Measurements from ENCODE around the gene LARP4. TPM values are rescaled to one million over a fixed set of nuclear protein-coding genes. Genes with fewer than 3 reads are reported as not detected.

LARP4 gene
- total and polyA plus RNA-seq, 2 experiments from 2014 or later, result 59.1 to 88.8 TPM

DNA sequence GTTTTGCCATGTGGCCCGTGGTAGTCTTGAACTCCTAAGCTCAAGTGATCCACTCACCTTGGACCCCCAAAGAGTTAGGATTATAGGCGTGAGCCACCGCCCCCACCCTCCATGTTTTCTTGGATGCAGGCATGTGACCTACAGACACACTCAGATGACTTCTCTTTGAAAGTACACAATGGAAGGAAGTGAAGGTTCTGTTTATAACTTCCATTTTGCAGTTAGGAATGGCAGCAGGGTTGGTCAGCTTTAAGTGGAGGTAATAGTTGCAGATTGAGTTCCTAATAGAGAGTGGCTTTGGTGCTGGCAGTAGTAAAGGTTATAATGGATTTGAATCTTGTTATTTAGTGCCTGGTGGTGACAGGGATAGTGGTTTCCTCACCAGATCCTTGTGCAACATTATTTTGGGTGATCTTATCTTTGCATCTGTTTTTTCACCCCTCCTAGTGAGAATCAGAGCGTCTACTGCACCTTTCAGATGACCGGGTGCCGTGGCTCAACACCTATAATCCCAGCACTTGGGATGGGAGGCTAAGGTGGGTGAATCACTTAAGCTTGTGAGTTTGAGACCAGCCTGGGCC is 15.3 kb downstream of the LARP4 start:
- peaks cover 22% of the 10 kb centered on the region for H3K36me3 Mint-ChIP-seq (ENCODE audit: low read depth)
- H4K20me1 ChIP-seq (replicated peaks; ENCODE audit: insufficient read depth), result peaks cover 72% of the 10 kb centered on the region
- H3K36me3 ChIP-seq (ENCODE audit: insufficient read depth), result no peaks in the 10 kb centered on the region
- no peak overlapping the region for H3K4me2 ChIP-seq
- H3K4me3 ChIP-seq, result no peak overlapping the region
- H2AFZ ChIP-seq, result no peak overlapping the region
- no peak for TF ChIP-seq ZNF114 (CRISPR knock-in tag; IDR thresholded peaks at IDR 0.05)
- TF ChIP-seq, protein P1, sequence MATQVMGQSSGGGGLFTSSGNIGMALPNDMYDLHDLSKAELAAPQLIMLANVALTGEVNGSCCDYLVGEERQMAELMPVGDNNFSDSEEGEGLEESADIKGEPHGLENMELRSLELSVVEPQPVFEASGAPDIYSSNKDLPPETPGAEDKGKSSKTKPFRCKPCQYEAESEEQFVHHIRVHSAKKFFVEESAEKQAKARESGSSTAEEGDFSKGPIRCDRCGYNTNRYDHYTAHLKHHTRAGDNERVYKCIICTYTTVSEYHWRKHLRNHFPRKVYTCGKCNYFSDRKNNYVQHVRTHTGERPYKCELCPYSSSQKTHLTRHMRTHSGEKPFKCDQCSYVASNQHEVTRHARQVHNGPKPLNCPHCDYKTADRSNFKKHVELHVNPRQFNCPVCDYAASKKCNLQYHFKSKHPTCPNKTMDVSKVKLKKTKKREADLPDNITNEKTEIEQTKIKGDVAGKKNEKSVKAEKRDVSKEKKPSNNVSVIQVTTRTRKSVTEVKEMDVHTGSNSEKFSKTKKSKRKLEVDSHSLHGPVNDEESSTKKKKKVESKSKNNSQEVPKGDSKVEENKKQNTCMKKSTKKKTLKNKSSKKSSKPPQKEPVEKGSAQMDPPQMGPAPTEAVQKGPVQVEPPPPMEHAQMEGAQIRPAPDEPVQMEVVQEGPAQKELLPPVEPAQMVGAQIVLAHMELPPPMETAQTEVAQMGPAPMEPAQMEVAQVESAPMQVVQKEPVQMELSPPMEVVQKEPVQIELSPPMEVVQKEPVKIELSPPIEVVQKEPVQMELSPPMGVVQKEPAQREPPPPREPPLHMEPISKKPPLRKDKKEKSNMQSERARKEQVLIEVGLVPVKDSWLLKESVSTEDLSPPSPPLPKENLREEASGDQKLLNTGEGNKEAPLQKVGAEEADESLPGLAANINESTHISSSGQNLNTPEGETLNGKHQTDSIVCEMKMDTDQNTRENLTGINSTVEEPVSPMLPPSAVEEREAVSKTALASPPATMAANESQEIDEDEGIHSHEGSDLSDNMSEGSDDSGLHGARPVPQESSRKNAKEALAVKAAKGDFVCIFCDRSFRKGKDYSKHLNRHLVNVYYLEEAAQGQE (IDR thresholded peaks at IDR 0.05; ENCODE audit: unreplicated experiment), result no peak
- TF ChIP-seq CREB1 (CRISPR knock-in tag; IDR thresholded peaks at IDR 0.05; ENCODE audit: low read depth), result no peak
- no peak for TF ChIP-seq EZH2 (IDR thresholded peaks at IDR 0.05; ENCODE audit: low read depth, unreplicated experiment)
- no peak for TF ChIP-seq JUNB (IDR thresholded peaks at IDR 0.05; ENCODE audit: unreplicated experiment)
- no peak for TF ChIP-seq ZNF331 (CRISPR knock-in tag; IDR thresholded peaks at IDR 0.05; ENCODE audit: low read depth)
- TF ChIP-seq, protein P2, sequence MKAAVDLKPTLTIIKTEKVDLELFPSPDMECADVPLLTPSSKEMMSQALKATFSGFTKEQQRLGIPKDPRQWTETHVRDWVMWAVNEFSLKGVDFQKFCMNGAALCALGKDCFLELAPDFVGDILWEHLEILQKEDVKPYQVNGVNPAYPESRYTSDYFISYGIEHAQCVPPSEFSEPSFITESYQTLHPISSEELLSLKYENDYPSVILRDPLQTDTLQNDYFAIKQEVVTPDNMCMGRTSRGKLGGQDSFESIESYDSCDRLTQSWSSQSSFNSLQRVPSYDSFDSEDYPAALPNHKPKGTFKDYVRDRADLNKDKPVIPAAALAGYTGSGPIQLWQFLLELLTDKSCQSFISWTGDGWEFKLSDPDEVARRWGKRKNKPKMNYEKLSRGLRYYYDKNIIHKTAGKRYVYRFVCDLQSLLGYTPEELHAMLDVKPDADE (IDR thresholded peaks at IDR 0.05), result no peak
- TF ChIP-seq POLR2AphosphoS5 (IDR thresholded peaks at IDR 0.05; ENCODE audit: low read depth), result no peak
- TF ChIP-seq EZH2phosphoT487 (IDR thresholded peaks at IDR 0.05; ENCODE audit: unreplicated experiment), result no peak
- TF ChIP-seq, protein P3, sequence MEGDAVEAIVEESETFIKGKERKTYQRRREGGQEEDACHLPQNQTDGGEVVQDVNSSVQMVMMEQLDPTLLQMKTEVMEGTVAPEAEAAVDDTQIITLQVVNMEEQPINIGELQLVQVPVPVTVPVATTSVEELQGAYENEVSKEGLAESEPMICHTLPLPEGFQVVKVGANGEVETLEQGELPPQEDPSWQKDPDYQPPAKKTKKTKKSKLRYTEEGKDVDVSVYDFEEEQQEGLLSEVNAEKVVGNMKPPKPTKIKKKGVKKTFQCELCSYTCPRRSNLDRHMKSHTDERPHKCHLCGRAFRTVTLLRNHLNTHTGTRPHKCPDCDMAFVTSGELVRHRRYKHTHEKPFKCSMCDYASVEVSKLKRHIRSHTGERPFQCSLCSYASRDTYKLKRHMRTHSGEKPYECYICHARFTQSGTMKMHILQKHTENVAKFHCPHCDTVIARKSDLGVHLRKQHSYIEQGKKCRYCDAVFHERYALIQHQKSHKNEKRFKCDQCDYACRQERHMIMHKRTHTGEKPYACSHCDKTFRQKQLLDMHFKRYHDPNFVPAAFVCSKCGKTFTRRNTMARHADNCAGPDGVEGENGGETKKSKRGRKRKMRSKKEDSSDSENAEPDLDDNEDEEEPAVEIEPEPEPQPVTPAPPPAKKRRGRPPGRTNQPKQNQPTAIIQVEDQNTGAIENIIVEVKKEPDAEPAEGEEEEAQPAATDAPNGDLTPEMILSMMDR (conservative IDR thresholded peaks at IDR 0.05; ENCODE audit: low read depth in 2 of 2), result no peak
- no peak for TF ChIP-seq STAT1 (IDR thresholded peaks at IDR 0.05; ENCODE audit: unreplicated experiment)
- no peak for ATAC-seq
- H3K4me1 ChIP-seq (ENCODE audit: insufficient read depth), result no peaks in the 10 kb centered on the region
- H3K9me3 Mint-ChIP-seq, result no peaks in the 10 kb centered on the region
- no peaks in the 10 kb centered on the region for H3K27me3 ChIP-seq (ENCODE audit: insufficient read depth)
- peak overlapping the region; percentile 5; the same call in 1 of the 2 replicates for H3K27ac Mint-ChIP-seq
- peaks cover 17% of the 10 kb centered on the region for H3K4me1 Mint-ChIP-seq
- H3K27me3 Mint-ChIP-seq (ENCODE audit: insufficient read depth, low read depth, poor library complexity), result peaks cover 9% of the 10 kb centered on the region
- H3K9me2 ChIP-seq (ENCODE audit: insufficient read depth), result no peaks in the 10 kb centered on the region
- DNase-seq (ENCODE audit: low spot score), result no peak
- H3K4me3 Mint-ChIP-seq, result no peak overlapping the region
- peaks cover 100% of the 10 kb centered on the region for H3K79me2 ChIP-seq (replicated peaks; ENCODE audit: insufficient read depth)
- no peak overlapping the region for H3K27ac ChIP-seq (ENCODE audit: low read depth)
- H3F3A ChIP-seq (replicated peaks; ENCODE audit: low read depth), result no peaks in the 10 kb centered on the region
